HFF-Myc (cell line): ENCODE data around the gene STRIT1.

Experiments used
- DNase-seq: peaks from one replicate; pipeline ENCODE4 v3.0.0-alpha.2; 2011; ENCODE audit warnings: low read depth; ENCODE audit errors: extremely low read depth
- H3K4me3 ChIP-seq: replicated peaks from 2 replicates; pipeline ENCODE4 v1.5.1; 2011; ENCODE audit warnings: low read depth, mild to moderate bottlenecking, control low read depth, low read length
- CTCF ChIP-seq: IDR thresholded peaks from 2 replicates; pipeline ENCODE4 v1.5.1; 2012; ENCODE audit warnings: mild to moderate bottlenecking, low read depth, low read length, control low read depth; ENCODE audit errors: missing control alignments

STRIT1 gene

GRCh38 chr3:155252021-155252420, 41.5 kb downstream of the STRIT1 start:
- TF ChIP-seq CTCF, result no peak
- no peak overlapping the region for H3K4me3 ChIP-seq
- no peak for DNase-seq

GRCh38 chr3:155248531-155249187, 44.8 kb downstream of the STRIT1 start:
- no peak for DNase-seq
- no peak overlapping the region for H3K4me3 ChIP-seq
- no peak for TF ChIP-seq CTCF

GRCh38 chr3:155244699-155245098, 48.8 kb downstream of the STRIT1 start:
- DNase-seq, result no peak
- no peak for TF ChIP-seq CTCF
- H3K4me3 ChIP-seq, result no peak overlapping the region

GRCh38 chr3:155244216-155244615, 49.3 kb downstream of the STRIT1 start:
- no peak overlapping the region for H3K4me3 ChIP-seq
- no peak for DNase-seq
- TF ChIP-seq CTCF, result no peak

- no peak overlapping the region for H3K4me3 ChIP-seq
- no peak for TF ChIP-seq CTCF
- no peak for DNase-seq
Observed at GRCh38 chr3:155243512-155243921, 50.0 kb downstream of the STRIT1 start.

- peak; percentile 14 for DNase-seq
- no peak for TF ChIP-seq CTCF
Observed at GRCh38 chr3:155242342-155242741, 51.1 kb downstream of the STRIT1 start.

GRCh38 chr3:155241579-155241978, 51.9 kb downstream of the STRIT1 start:
- TF ChIP-seq CTCF, result no peak
- no peak overlapping the region for H3K4me3 ChIP-seq
- peak; percentile 56 for DNase-seq

More at GRCh38 chr3:155242342-155242741, 51.1 kb downstream of the STRIT1 start:
- H3K4me3 ChIP-seq, result no peak overlapping the region
